Peyer's patch (tissue), 4 donors: ENCODE measurements around the gene PRKCG.

Experiments used
- CTCF ChIP-seq, 6 experiments: fragments of 450-650 bp in 4 of 6; fragments of 200-600 bp in 2 of 6; sonication (generic) in 1 of 6; IDR thresholded peaks; one replicate each; pipeline ENCODE4 v1.5.1; 2017 to 2019; ENCODE audit warnings: antibody characterized with exemption in 6 of 6, mild to moderate bottlenecking in 3 of 6, moderate library complexity in 1 of 6
- POLR2A ChIP-seq, 2 donors: fragments of 450-650 bp; IDR thresholded peaks; one replicate each; pipeline ENCODE4 v1.5.1; 2017; ENCODE audit warnings: antibody characterized with exemption in 2 of 2, mild to moderate bottlenecking in 2 of 2, moderate library complexity in 2 of 2

GRCh38 chr19:53904909-53905308 is 22.9 kb downstream of the PRKCG start:
- TF ChIP-seq CTCF (IDR thresholded peaks at IDR 0.05) = no peak
- TF ChIP-seq POLR2A (IDR thresholded peaks at IDR 0.05) = no peak
